LoVo (cell line): ENCODE results near the gene TFPI.

Experiments used
- DNase-seq: peaks from one replicate; pipeline ENCODE4 v3.0.0-alpha.2; 2016; ENCODE audit warnings: low spot score

The TFPI gene

GRCh38 chr2:187415449-187415848 is 138.8 kb downstream of the TFPI start:
- DNase-seq, result no peak
